Progenitor cell of endocrine pancreas (in vitro differentiated cells): ENCODE data around the gene CXCL14. TPM values are rescaled to one million over a fixed set of nuclear protein-coding genes. Genes with fewer than 3 reads are reported as not detected.

Experiments
- DNase-seq: peaks from one replicate; pipeline ENCODE4 v3.0.0; 2021; ENCODE audit warnings: low spot score; ENCODE audit not compliant: unreplicated experiment
- H3K27ac Mint-ChIP-seq: 2 replicates; pipeline ENCODE4 v1.8.0; 2021; ENCODE audit warnings: mild to moderate bottlenecking, moderate library complexity, mixed read lengths
- H3K27me3 Mint-ChIP-seq: 2 replicates; pipeline ENCODE4 v1.8.0; 2021; ENCODE audit warnings: mixed read lengths
- H3K36me3 Mint-ChIP-seq: 2 replicates; pipeline ENCODE4 v1.8.0; 2022; ENCODE audit warnings: mixed read lengths; ENCODE audit not compliant: insufficient read depth
- H3K4me1 Mint-ChIP-seq: 2 replicates; pipeline ENCODE4 v1.8.0; 2021; ENCODE audit warnings: low read depth, mixed read lengths
- H3K4me3 Mint-ChIP-seq: 2 replicates; pipeline ENCODE4 v1.8.0; 2021; ENCODE audit warnings: low read depth, mild to moderate bottlenecking, moderate library complexity, mixed read lengths
- H3K9me3 Mint-ChIP-seq: 2 replicates; pipeline ENCODE4 v1.8.0; 2021; ENCODE audit warnings: low read depth, mixed read lengths
- CTCF ChIP-seq: fragments of 200-600 bp; sonication (generic); IDR thresholded peaks from one replicate; pipeline ENCODE4 v1.5.0; 2021; ENCODE audit warnings: antibody characterized with exemption, mild to moderate bottlenecking; ENCODE audit not compliant: unreplicated experiment
- total RNA-seq: library from RNA; stranded (reverse); gene quantifications from 2 replicates; pipeline ENCODE4 v1.2.1, GENCODE V29; 2021

The CXCL14 gene
- total RNA-seq, 1 donor from 2014 or later, result 6.1 TPM

- H3K27ac Mint-ChIP-seq, result no peak overlapping the region
- H3K4me3 Mint-ChIP-seq, result no peak overlapping the region
- no peak for DNase-seq
- no peak for TF ChIP-seq CTCF
- no peaks in the 10 kb centered on the region for H3K9me3 Mint-ChIP-seq
- peaks cover 23% of the 10 kb centered on the region for H3K27me3 Mint-ChIP-seq
- peaks cover 15% of the 10 kb centered on the region for H3K4me1 Mint-ChIP-seq
- no peaks in the 10 kb centered on the region for H3K36me3 Mint-ChIP-seq
Measured at GRCh38 chr5:135596788-135597187, 18.0 kb upstream of the CXCL14 start.

DNA sequence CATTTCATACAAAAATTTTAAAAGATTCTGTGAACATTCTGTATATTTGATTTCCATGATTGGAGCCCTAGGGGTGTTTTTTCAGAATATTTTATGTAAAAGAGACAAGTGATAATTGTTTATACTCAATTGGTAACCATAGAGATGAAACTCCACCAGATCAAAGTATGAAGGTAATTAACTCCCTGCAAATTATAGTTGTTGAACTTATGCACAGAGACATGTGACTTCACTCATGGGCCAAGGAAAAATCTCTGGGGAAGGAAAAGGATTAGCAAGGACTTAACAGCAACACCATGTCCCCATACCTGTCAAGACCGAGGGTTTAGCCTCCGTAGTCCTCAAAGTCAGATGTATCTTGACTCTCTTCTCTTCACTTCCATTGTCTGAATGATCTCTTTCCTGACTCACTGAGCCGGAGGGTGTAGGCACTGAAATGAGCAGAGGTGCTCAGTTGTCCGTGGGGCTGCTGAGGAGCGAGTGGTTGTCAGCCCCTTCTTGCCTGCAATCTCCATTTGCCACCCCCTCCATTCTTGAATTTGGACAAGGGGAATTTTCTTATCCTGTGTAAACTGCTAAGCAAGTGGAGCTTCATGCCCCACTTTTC is 17.5 kb upstream of the CXCL14 start:
- Mint-ChIP-seq H3K9me3 (no peaks in the 10 kb centered on the region), H3K27me3 (peaks cover 22% of the 10 kb centered on the region), H3K27ac (no peak overlapping the region), H3K4me1 (peaks cover 15% of the 10 kb centered on the region), H3K36me3 (no peaks in the 10 kb centered on the region), H3K4me3 (no peak overlapping the region)
- DNase-seq, result no peak
- TF ChIP-seq CTCF, result no peak

DNA sequence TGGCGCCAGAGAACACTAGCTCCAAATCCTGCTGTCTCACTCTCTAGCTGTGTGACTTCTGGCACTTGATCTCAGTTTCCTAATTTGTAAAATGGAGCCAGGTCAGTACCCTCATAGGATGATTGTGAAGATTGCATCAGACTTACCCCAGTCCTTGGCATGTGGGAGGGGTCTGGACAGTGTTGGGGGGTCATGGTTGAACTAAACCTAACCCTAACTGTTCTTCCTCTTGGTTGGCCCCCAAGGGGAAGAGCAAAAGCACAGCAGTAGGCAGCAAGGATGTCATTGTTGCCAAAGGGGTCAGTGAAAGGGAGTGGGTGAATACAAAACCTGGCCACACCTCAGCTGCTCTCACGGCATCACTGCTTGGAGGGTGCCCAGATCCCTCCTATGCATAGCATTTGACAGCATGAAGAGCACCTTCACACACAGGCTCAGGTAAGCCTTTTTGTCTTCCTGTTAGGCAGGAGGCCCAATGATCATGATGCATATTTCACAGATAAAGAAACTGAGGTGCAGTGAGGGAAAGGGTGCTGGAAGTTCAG is 15.7 kb upstream of the CXCL14 start:
- no peaks in the 10 kb centered on the region for H3K9me3 Mint-ChIP-seq
- peaks cover 23% of the 10 kb centered on the region for H3K27me3 Mint-ChIP-seq
- peak overlapping the region; percentile 15 for H3K27ac Mint-ChIP-seq

GRCh38 chr5:135593886-135594285 is 15.1 kb upstream of the CXCL14 start:
- H3K27me3 Mint-ChIP-seq, result peaks cover 25% of the 10 kb centered on the region
- H3K27ac Mint-ChIP-seq, result no peak overlapping the region
- DNase-seq, result no peak
- H3K4me3 Mint-ChIP-seq, result no peak overlapping the region
- H3K9me3 Mint-ChIP-seq, result no peaks in the 10 kb centered on the region
- TF ChIP-seq CTCF, result no peak
- peaks cover 7% of the 10 kb centered on the region for H3K4me1 Mint-ChIP-seq
- H3K36me3 Mint-ChIP-seq, result no peaks in the 10 kb centered on the region

More for the DNA sequence above, 15.7 kb upstream of the CXCL14 start:
- TF ChIP-seq CTCF, result no peak
- Mint-ChIP-seq H3K36me3 (no peaks in the 10 kb centered on the region), H3K4me3 (no peak overlapping the region), H3K4me1 (peaks cover 12% of the 10 kb centered on the region)
- no peak for DNase-seq

- Mint-ChIP-seq H3K4me1 (peaks cover under 1% of the 10 kb centered on the region), H3K27me3 (peaks cover 25% of the 10 kb centered on the region), H3K36me3 (no peaks in the 10 kb centered on the region), H3K27ac (no peak overlapping the region), H3K4me3 (no peak overlapping the region), H3K9me3 (no peaks in the 10 kb centered on the region)
- no peak for DNase-seq
- no peak for TF ChIP-seq CTCF
Measured at GRCh38 chr5:135593141-135593540, 14.3 kb upstream of the CXCL14 start.
